Activated CD8-positive, alpha-beta memory T cell treated with anti-CD3 and anti-CD28 coated beads for 36 hours (primary cell): ENCODE results near the gene CNPY1. TPM values are rescaled to one million over a fixed set of nuclear protein-coding genes. Genes with fewer than 3 reads are reported as not detected.
"Not testable (repeated sequence)": the region's sequence is repeated elsewhere in the genome, so short reads cannot be mapped to it uniquely, and the experiment has no call there.

Source experiments
- CTCF ChIA-PET: fragments of 350-600 bp; sonication (Branson Sonifier 250); formaldehyde crosslinking; loops from one replicate; lab custom pipeline; 2021; ENCODE audit warnings: antibody characterized with exemption; lab: Charles Lee
- POLR2A ChIA-PET: fragments of 350-600 bp; sonication (Branson Sonifier 250); formaldehyde crosslinking; loops from one replicate; lab custom pipeline; 2021; ENCODE audit warnings: antibody characterized with exemption; lab: Charles Lee
- total RNA-seq, 2 experiments: library from RNA; stranded (reverse); gene quantifications; one replicate each; pipeline ENCODE4 v1.2.3, GENCODE V29; 2021

Gene CNPY1
- total RNA-seq, 2 experiments from 2014 or later, result not detected

GRCh38 chr7:155520114-155520513, 26.2 kb downstream of the CNPY1 start:
- CTCF ChIA-PET, result no interaction called here

GRCh38 chr7:155519358-155519757, 27.0 kb downstream of the CNPY1 start:
- POLR2A ChIA-PET, CTCF ChIA-PET: not testable (repeated sequence)

More at GRCh38 chr7:155520114-155520513, 26.2 kb downstream of the CNPY1 start:
- POLR2A ChIA-PET, result no interaction called here

GRCh38 chr7:155518633-155519032, 27.7 kb downstream of the CNPY1 start:
- CTCF ChIA-PET, result no interaction called here
- POLR2A ChIA-PET, result no interaction called here

GRCh38 chr7:155517969-155518368, 28.4 kb downstream of the CNPY1 start:
- CTCF ChIA-PET, result no interaction called here
- POLR2A ChIA-PET, result no interaction called here

GRCh38 chr7:155517452-155517851, 28.9 kb downstream of the CNPY1 start:
- ChIA-PET POLR2A (no interaction called here), CTCF (no interaction called here)

GRCh38 chr7:155516466-155516865, 29.9 kb downstream of the CNPY1 start:
- CTCF ChIA-PET, result no interaction called here

GRCh38 chr7:155515318-155515717, 31.0 kb downstream of the CNPY1 start:
- CTCF ChIA-PET, result no interaction called here
- POLR2A ChIA-PET, result no interaction called here

More at GRCh38 chr7:155516466-155516865, 29.9 kb downstream of the CNPY1 start:
- POLR2A ChIA-PET, result no interaction called here

- ChIA-PET POLR2A (no interaction called here), CTCF (no interaction called here)
Measured at GRCh38 chr7:155514296-155514695, 32.1 kb downstream of the CNPY1 start.

GRCh38 chr7:155513543-155514285, 32.6 kb downstream of the CNPY1 start:
- CTCF ChIA-PET, result interaction anchor here (1.2 kb wide), 1 partner anchor 20 kb away, joined by 4 read pairs; no protein-coding TSS in a partner anchor
- POLR2A ChIA-PET, result no interaction called here

- ChIA-PET POLR2A (no interaction called here), CTCF (interaction anchor here (1.2 kb wide), 1 partner anchor 21 kb away, joined by 4 read pairs; no protein-coding TSS in a partner anchor)
Measured at GRCh38 chr7:155512246-155512887, 34.0 kb downstream of the CNPY1 start.

GRCh38 chr7:155511702-155511996, 34.7 kb downstream of the CNPY1 start:
- ChIA-PET CTCF (no interaction called here), POLR2A (no interaction called here)

GRCh38 chr7:155510975-155511701, 35.2 kb downstream of the CNPY1 start:
- POLR2A ChIA-PET, result no interaction called here
- CTCF ChIA-PET, result interaction anchor here (0.7 kb wide), 1 partner anchor 382 kb away, joined by 3 read pairs; no protein-coding TSS in a partner anchor

- ChIA-PET CTCF (no interaction called here), POLR2A (no interaction called here)
Measured at GRCh38 chr7:155509725-155510551, 36.4 kb downstream of the CNPY1 start.

GRCh38 chr7:155509359-155509724, 37.0 kb downstream of the CNPY1 start:
- ChIA-PET POLR2A (no interaction called here), CTCF (no interaction called here)

- ChIA-PET CTCF (no interaction called here), POLR2A (no interaction called here)
Measured at GRCh38 chr7:155508376-155509358, 37.7 kb downstream of the CNPY1 start.

- ChIA-PET POLR2A (no interaction called here), CTCF (no interaction called here)
Measured at GRCh38 chr7:155507576-155507975, 38.8 kb downstream of the CNPY1 start.

GRCh38 chr7:155506854-155507337, 39.5 kb downstream of the CNPY1 start:
- ChIA-PET POLR2A (no interaction called here), CTCF (no interaction called here)

GRCh38 chr7:155505422-155505793, 41.0 kb downstream of the CNPY1 start:
- POLR2A ChIA-PET, result no interaction called here
- CTCF ChIA-PET, result no interaction called here
